ENCODE measurements around the gene CFTR.
A peak's percentile ranks its signal among the peaks of the same experiment; 100 is the strongest.

CFTR gene

DNA sequence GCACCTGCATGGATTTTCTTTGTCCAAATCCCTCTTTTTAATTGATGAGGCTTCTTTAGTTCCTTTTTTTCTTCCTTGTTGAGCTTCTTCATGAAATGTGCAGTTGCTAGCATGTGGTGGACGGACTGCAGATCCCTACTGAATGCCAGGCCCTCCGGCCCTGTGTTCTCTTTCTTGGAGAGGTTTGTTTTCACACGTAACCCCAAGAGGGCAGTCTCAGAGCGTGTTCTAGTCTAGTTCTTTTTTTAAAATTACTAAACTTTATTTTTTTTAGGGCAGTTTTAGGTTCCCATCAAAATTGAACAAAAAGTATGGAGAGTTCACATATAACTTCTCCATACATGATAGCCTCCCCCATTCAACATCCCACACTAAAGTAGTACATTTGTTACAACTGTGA, 190.0 kb downstream of the CFTR start (continued):
- TF ChIP-seq GFI1B (tag by site-specific recombination; IDR thresholded peaks at IDR 0.05): no peak

DNA sequence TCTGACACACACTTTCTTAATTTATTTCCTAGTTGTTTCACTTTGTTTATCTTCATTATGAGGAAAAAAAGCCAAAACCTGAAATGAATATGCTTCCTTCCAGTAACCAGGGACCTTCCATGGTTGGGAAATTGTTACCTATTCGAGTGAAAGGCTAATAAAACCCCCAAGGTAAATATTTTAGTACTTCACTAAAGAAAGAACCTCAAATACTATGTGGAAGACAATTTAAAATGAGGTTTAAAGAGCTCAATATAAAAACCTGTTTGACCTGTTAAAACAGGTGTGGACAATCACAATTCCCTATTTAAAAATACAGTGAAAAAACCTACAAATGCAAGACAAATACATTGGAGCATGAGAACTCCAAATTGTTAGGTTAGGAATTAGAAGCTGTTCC, 192.6 kb downstream of the CFTR start:
- no peak overlapping the region for H3K27ac ChIP-seq (ENCODE audit: extremely low read depth, low read depth, low read length)
- no peaks in the 10 kb centered on the region for H3K4me1 ChIP-seq (ENCODE audit: control insufficient read depth, insufficient read depth, low read length)
- CTCF ChIA-PET: interaction anchor here (0.6 to 1.4 kb wide), 4 partner anchors 46 to 360 kb away, joined by 3 to 5 read pairs (median 4); no protein-coding TSS in a partner anchor
- no peaks in the 10 kb centered on the region for H3K36me3 ChIP-seq (ENCODE audit: control insufficient read depth in 2 of 2, insufficient read depth in 1 of 2, low read length in 2 of 2)
- TF ChIP-seq YY1 (tag by site-specific recombination; IDR thresholded peaks at IDR 0.05): no peak
- no peak for TF ChIP-seq BCL11A (tag by site-specific recombination; IDR thresholded peaks at IDR 0.05; ENCODE audit: low read depth)
- no peak for TF ChIP-seq KLF7 (tag by site-specific recombination; IDR thresholded peaks at IDR 0.05; ENCODE audit: borderline replicate concordance)
- TF ChIP-seq ZNF366 (tag by site-specific recombination; conservative IDR thresholded peaks at IDR 0.05): no peak
- TF ChIP-seq ZNF221 (tag by site-specific recombination; IDR thresholded peaks at IDR 0.05; ENCODE audit: borderline replicate concordance): no peak
- TF ChIP-seq ZNF777 (tag by site-specific recombination; IDR thresholded peaks at IDR 0.05; ENCODE audit: borderline replicate concordance): no peak
- no peak for TF ChIP-seq ZNF585B (tag by site-specific recombination; IDR thresholded peaks at IDR 0.05)
- TF ChIP-seq, protein P1, sequence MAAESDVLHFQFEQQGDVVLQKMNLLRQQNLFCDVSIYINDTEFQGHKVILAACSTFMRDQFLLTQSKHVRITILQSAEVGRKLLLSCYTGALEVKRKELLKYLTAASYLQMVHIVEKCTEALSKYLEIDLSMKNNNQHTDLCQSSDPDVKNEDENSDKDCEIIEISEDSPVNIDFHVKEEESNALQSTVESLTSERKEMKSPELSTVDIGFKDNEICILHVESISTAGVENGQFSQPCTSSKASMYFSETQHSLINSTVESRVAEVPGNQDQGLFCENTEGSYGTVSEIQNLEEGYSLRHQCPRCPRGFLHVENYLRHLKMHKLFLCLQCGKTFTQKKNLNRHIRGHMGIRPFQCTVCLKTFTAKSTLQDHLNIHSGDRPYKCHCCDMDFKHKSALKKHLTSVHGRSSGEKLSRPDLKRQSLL (tag by site-specific recombination; IDR thresholded peaks at IDR 0.05): no peak
- no peak for TF ChIP-seq ZNF555 (tag by site-specific recombination; conservative IDR thresholded peaks at IDR 0.05)
- TF ChIP-seq IKZF3 (tag by site-specific recombination; IDR thresholded peaks at IDR 0.05): no peak
- TF ChIP-seq ZBTB7A (tag by site-specific recombination; IDR thresholded peaks at IDR 0.05; ENCODE audit: low read depth): no peak
- no peak for TF ChIP-seq RBAK (tag by site-specific recombination; IDR thresholded peaks at IDR 0.05)
- TF ChIP-seq ZNF155 (tag by site-specific recombination; IDR thresholded peaks at IDR 0.05): no peak
- POLR2A ChIA-PET: no interaction called here
- H3K4me3 ChIP-seq (ENCODE audit: low read depth, low read length): no peak overlapping the region
- H3K9me3 ChIP-seq (ENCODE audit: control insufficient read depth, insufficient read depth, low read depth, low read length): no peaks in the 10 kb centered on the region

DNA sequence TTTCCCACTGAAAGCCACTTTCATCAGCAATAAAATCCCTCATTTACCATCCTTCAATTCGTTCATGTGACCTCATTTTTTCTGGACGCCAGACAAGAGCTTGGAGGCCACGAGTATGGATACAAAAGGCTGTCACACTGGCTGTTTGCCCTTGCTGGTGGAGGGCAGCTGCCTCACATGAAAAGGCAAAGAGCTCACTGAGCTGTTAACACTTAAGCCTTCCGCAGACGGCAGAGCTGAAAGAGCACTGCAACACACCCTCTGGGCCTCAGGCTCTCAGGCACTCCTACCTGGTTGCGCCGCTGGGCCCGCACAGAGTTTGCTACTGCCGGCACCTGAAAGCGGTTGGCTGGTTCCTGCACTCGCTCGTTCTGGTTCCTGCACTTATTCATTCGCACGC, 193.5 kb downstream of the CFTR start:
- no peak overlapping the region for H3K4me3 ChIP-seq (ENCODE audit: low read depth, low read length)
- POLR2A ChIA-PET: no interaction called here

DNA sequence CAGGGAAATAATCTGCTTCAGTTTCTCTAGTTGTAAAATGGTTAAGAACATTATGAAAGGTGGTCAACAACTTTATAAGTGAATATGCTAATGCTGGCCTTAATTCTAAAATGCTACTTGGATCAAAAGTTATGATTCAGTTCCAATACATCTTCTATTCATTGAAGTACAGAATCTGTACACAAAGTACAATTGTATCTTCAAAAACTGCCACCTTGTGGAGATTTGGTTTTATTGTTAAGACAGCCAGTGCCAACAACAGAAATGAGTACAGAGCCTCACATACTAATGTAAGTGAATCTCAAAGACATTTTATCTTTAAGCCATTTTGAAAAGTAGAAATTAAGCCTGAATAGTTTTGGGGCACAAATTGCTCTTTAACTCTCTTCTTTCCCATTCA, 194.0 kb downstream of the CFTR start:
- H3K36me3 ChIP-seq (ENCODE audit: control insufficient read depth in 2 of 2, insufficient read depth in 1 of 2, low read length in 2 of 2): no peaks in the 10 kb centered on the region
- no peak overlapping the region for H3K27ac ChIP-seq (ENCODE audit: extremely low read depth, low read depth, low read length)
- ChIA-PET POLR2A (no interaction called here), CTCF (interaction anchor here (1.4 kb wide), 1 partner anchor 9 kb away, joined by 4 read pairs; no protein-coding TSS in a partner anchor)
- no peak overlapping the region for H3K4me3 ChIP-seq (ENCODE audit: low read depth, low read length)
- TF ChIP-seq ZNF654 (tag by site-specific recombination; IDR thresholded peaks at IDR 0.05; ENCODE audit: low read depth): peak; percentile 35
- TF ChIP-seq ZNF621 (tag by site-specific recombination; IDR thresholded peaks at IDR 0.05): no peak
- H3K9me3 ChIP-seq (ENCODE audit: control insufficient read depth, insufficient read depth, low read depth, low read length): no peaks in the 10 kb centered on the region
- H3K4me1 ChIP-seq (ENCODE audit: control insufficient read depth, insufficient read depth, low read length): no peaks in the 10 kb centered on the region

More for the DNA sequence above, 193.5 kb downstream of the CFTR start:
- Histone ChIP-seq H3K27ac (ENCODE audit: extremely low read depth, low read depth, low read length) (no peak overlapping the region), H3K36me3 (ENCODE audit: control insufficient read depth in 2 of 2, insufficient read depth in 1 of 2, low read length in 2 of 2) (no peaks in the 10 kb centered on the region), H3K9me3 (ENCODE audit: control insufficient read depth, insufficient read depth, low read depth, low read length) (no peaks in the 10 kb centered on the region), H3K4me1 (ENCODE audit: control insufficient read depth, insufficient read depth, low read length) (no peaks in the 10 kb centered on the region)
- no peak for TF ChIP-seq ZNF404 (tag by site-specific recombination; IDR thresholded peaks at IDR 0.05)
- TF ChIP-seq ZBTB17 (tag by site-specific recombination; IDR thresholded peaks at IDR 0.05): peak; percentile 2; the same call in 1 of the 2 replicates
- CTCF ChIA-PET: interaction anchor here (0.6 to 1.4 kb wide), 2 partner anchors 11 to 214 kb away, joined by 3 to 5 read pairs; no protein-coding TSS in a partner anchor
